NCI-H748 (cell line): ENCODE measurements around the gene UGT2B28.
"Not testable (repeated sequence)": the region's sequence is repeated elsewhere in the genome, so short reads cannot be mapped to it uniquely, and the experiment has no call there.

Experiments
- DNase-seq: peaks from one replicate; lab custom pipeline; 2025; ENCODE audit not compliant: unreplicated experiment; lab: John Stamatoyannopoulos, UW

The UGT2B28 gene

GRCh38 chr4:69280081-69280480 is at the start of gene UGT2B28:
Gene UGT2B28, plus strand, starts transcription at chr4:69280475. Its CDS starts 26 bp downstream, at chr4:69280501.
- not testable (repeated sequence) for DNase-seq

GRCh38 chr4:69239092-69239491 is 41.2 kb upstream of the UGT2B28 start:
- DNase-seq, result no peak

- no peak for DNase-seq
These were observed 40.6 kb upstream of the UGT2B28 start for GRCh38 chr4:69239557-69240168.

GRCh38 chr4:69240787-69241186 is 39.5 kb upstream of the UGT2B28 start:
- not testable (repeated sequence) for DNase-seq

- DNase-seq, result not testable (repeated sequence)
These were observed 38.5 kb upstream of the UGT2B28 start for GRCh38 chr4:69241746-69242145.

- DNase-seq, result not testable (repeated sequence)
These were observed 37.6 kb upstream of the UGT2B28 start for GRCh38 chr4:69242562-69243240.

DNA sequence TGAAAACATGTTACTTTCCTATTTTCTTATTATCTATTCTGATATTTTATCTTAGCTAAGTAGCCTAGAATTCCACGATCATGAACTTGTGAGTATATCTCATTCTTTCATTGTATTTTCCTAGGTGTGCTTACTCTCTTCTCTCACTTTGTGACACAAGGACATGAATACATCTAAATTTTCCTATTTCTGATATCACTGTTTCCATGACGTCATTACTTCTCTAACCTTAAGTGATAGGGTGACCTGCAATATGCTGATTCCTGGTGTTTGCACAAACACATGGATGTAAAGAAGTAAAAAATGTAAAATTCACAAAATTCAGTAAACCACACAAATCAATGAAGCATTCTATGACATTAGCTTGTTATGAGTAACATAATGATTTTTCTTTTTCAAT is 29.4 kb upstream of the UGT2B28 start:
- DNase-seq, result not testable (repeated sequence)

- not testable (repeated sequence) for DNase-seq
These were observed 27.0 kb upstream of the UGT2B28 start for GRCh38 chr4:69253147-69253772.

DNA sequence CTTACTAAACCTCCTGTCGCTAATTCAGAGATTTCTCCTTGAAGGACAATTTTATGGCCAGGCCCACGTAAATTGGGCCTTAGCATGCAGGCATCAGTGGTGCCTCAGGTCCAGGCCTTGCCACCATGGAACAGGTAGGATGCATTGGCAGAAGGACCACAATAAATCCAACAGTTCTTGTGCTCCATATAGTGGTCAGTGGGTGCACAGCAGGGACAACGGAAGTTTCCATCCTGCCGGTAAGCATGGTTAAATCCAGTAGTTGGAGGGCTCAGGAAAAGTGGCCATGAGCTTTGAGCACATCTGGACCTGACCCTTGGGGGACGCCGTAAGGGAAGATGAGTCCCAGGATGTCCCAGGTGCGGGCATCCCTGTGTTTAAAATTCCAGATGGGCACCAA is 11.7 kb upstream of the UGT2B28 start:
- not testable (repeated sequence) for DNase-seq

DNA sequence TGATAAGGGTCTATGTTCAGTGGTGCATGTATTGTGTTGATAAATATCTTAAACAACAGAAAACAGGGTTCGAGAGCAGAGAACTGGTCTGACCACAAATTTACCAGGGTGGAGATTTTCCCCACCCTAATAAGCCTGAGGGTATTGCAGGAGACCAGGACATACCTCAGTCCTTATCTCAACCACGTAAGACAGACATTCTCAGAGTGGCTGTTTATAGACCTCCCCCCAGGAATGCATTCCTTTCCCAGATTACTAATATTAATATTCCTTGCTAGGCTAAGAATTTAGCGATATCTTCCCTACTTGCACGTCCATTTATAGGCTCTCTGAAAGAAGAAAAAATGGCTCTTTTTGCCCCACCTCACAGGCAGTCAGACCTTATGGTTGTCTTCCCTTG is 16.1 kb downstream of the UGT2B28 start:
- not testable (repeated sequence) for DNase-seq

- DNase-seq, result not testable (repeated sequence)
These were observed 28.3 kb downstream of the UGT2B28 start for GRCh38 chr4:69308426-69309033.

DNA sequence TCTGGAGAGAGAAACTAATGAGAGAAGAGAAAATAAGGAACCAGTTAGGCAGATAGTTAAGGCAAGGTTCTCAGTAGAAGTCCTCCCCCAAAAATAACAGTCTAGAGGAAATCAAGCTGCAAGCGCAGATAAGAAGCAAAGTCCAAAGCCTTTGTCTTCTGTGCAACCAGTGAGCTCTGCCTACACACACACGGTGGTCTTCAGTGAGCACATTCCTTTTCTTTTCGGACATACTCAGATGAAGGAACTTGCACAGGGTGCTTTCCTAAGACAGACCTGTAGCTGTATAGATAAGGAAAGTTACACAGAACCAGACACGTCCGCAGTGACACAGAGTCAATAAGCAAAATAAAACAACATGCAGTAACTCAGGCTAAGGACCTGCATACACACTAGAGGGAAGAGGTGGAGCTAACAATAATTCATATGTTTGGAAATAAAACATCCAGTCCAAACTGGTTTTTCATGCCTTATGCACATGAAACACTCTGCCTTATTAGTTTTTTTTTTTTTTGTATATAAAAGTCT is 29.3 kb downstream of the UGT2B28 start:
- not testable (repeated sequence) for DNase-seq

GRCh38 chr4:69310262-69310661 is 30.0 kb downstream of the UGT2B28 start:
- not testable (repeated sequence) for DNase-seq

GRCh38 chr4:69317669-69318298 is 37.5 kb downstream of the UGT2B28 start:
- peak; percentile 8 for DNase-seq

GRCh38 chr4:69321153-69321729 is 41.0 kb downstream of the UGT2B28 start:
- DNase-seq, result peak; percentile 78

DNA sequence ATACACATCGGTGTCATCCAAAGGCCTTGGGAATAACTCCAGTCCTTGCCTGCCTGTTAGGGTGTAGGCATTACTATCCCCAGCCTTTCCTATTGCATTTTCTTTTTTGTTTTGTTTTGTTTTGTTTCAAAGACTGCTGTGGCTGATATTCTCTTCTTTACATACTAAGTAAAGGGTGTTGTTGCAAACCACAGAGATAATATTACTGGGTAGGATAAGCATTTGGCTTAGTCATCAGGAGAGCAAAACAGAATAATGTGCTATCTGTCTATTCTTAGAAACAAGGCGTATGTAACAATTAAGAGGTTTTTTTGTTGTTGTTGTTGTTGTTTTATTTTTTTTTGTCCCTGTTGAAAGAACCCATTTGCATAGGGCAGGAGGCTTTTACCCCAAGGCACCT is 41.8 kb downstream of the UGT2B28 start:
- DNase-seq, result no peak

DNA sequence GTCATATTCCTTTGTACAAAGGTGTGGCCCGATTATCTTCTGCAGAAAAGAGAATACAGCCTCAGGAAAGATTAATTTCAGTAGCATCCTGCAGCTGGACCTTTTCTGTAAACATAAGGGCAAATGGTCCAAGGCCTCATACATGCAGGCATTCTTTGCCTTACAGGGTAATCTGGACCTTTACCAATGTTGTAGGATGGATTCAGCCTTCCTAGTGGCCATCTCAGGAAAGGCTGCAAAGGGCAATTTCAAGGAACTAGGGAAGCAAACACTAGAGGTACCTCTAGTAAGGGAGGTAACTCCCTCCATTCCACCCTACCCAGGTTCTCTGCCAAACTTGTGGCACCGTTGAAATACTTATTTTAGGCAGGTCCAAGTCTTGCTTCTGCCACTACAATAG is 43.0 kb downstream of the UGT2B28 start:
- no peak for DNase-seq

- no peak for DNase-seq
These were observed 50.2 kb downstream of the UGT2B28 start for GRCh38 chr4:69330345-69331047.

- DNase-seq, result not testable (repeated sequence)
These were observed 51.0 kb downstream of the UGT2B28 start for GRCh38 chr4:69331304-69331703.

DNA sequence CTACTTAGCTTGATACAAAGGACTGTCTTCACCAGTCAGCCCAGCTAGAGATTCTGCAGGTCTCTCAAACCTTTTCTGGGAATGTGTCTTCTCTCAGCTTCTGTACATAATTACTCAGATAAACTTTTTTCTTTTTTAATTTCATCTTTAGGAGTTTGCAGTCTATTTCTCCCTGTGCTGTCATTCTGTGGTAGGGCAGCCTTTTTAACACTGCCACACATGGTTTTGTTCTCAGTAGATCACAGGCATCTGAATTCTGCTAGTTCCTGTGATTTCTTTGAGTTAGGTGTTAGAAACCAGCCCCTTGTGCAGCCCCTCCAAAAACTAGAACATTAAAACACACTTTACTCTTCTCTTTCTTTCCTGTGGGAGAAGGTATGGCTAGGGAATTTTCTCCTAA is 55.2 kb downstream of the UGT2B28 start:
- DNase-seq, result not testable (repeated sequence)
